Stimulated activated CD4-positive, alpha-beta T cell treated with anti-CD3 and anti-CD28 coated beads, Interleukin-4, amount 100 ng/mL, for 1 hour (primary cell): Measurements from ENCODE around the gene DNAJC1.
"Not testable (repeated sequence)": the region's sequence is repeated elsewhere in the genome, so short reads cannot be mapped to it uniquely, and the experiment has no call there.

ENCODE experiments used
- DNase-seq: peaks from one replicate; pipeline ENCODE4 v3.0.0-alpha.2; 2020

DNAJC1 gene

GRCh38 chr10:21894648-21895342 is 108.7 kb downstream of the DNAJC1 start:
- no peak for DNase-seq

GRCh38 chr10:21891439-21891838 is 112.1 kb downstream of the DNAJC1 start:
- no peak for DNase-seq

GRCh38 chr10:21889477-21890275 is 113.9 kb downstream of the DNAJC1 start:
- no peak for DNase-seq

- DNase-seq = no peak
These were observed 114.6 kb downstream of the DNAJC1 start for GRCh38 chr10:21888959-21889358.

GRCh38 chr10:21885940-21886339 is 117.6 kb downstream of the DNAJC1 start:
- no peak for DNase-seq

GRCh38 chr10:21873198-21873597 is 130.3 kb downstream of the DNAJC1 start:
- DNase-seq = no peak

- not testable (repeated sequence) for DNase-seq
These were observed 130.8 kb downstream of the DNAJC1 start for GRCh38 chr10:21872771-21873170.

GRCh38 chr10:21870849-21871248 is 132.7 kb downstream of the DNAJC1 start:
- no peak for DNase-seq

- not testable (repeated sequence) for DNase-seq
These were observed 134.4 kb downstream of the DNAJC1 start for GRCh38 chr10:21869087-21869486.

- DNase-seq = no peak
These were observed 142.8 kb downstream of the DNAJC1 start for GRCh38 chr10:21860718-21861117.

- DNase-seq = no peak
These were observed 145.1 kb downstream of the DNAJC1 start for GRCh38 chr10:21858455-21858854.

- no peak for DNase-seq
These were observed 153.9 kb downstream of the DNAJC1 start for GRCh38 chr10:21849607-21850006.

- no peak for DNase-seq
These were observed 159.9 kb downstream of the DNAJC1 start for GRCh38 chr10:21843645-21844044.

- not testable (repeated sequence) for DNase-seq
These were observed 162.3 kb downstream of the DNAJC1 start for GRCh38 chr10:21841273-21841672.

GRCh38 chr10:21837487-21837886 is 166.0 kb downstream of the DNAJC1 start:
- DNase-seq = not testable (repeated sequence)

- not testable (repeated sequence) for DNase-seq
These were observed 169.0 kb downstream of the DNAJC1 start for GRCh38 chr10:21834574-21834973.

- DNase-seq = no peak
These were observed 170.8 kb downstream of the DNAJC1 start for GRCh38 chr10:21832821-21833130.

GRCh38 chr10:21831986-21832820 is 171.3 kb downstream of the DNAJC1 start:
- no peak for DNase-seq

- DNase-seq = no peak
These were observed 173.5 kb downstream of the DNAJC1 start for GRCh38 chr10:21830037-21830436.

- no peak for DNase-seq
These were observed 176.2 kb downstream of the DNAJC1 start for GRCh38 chr10:21827308-21827707.

- no peak for DNase-seq
These were observed 176.8 kb downstream of the DNAJC1 start for GRCh38 chr10:21826725-21827124.

GRCh38 chr10:21825345-21825744 is 178.2 kb downstream of the DNAJC1 start:
- no peak for DNase-seq

- no peak for DNase-seq
These were observed 179.1 kb downstream of the DNAJC1 start for GRCh38 chr10:21824409-21824808.

- no peak for DNase-seq
These were observed 179.9 kb downstream of the DNAJC1 start for GRCh38 chr10:21823617-21824016.
